HG02759 (cell line): ENCODE results near the gene TP53I3.
"Not testable (repeated sequence)": the region's sequence is repeated elsewhere in the genome, so short reads cannot be mapped to it uniquely, and the experiment has no call there.

ENCODE experiments used
- ATAC-seq: cut with Tn5 transposase; IDR thresholded peaks from one replicate; pipeline ENCODE4 v1.9.1; 2021; ENCODE audit warnings: mild to moderate bottlenecking, moderate library complexity; ENCODE audit not compliant: unreplicated experiment

TP53I3 gene

GRCh38 chr2:24055750-24056149 is 28.9 kb downstream of the TP53I3 start:
- no peak for ATAC-seq

DNA sequence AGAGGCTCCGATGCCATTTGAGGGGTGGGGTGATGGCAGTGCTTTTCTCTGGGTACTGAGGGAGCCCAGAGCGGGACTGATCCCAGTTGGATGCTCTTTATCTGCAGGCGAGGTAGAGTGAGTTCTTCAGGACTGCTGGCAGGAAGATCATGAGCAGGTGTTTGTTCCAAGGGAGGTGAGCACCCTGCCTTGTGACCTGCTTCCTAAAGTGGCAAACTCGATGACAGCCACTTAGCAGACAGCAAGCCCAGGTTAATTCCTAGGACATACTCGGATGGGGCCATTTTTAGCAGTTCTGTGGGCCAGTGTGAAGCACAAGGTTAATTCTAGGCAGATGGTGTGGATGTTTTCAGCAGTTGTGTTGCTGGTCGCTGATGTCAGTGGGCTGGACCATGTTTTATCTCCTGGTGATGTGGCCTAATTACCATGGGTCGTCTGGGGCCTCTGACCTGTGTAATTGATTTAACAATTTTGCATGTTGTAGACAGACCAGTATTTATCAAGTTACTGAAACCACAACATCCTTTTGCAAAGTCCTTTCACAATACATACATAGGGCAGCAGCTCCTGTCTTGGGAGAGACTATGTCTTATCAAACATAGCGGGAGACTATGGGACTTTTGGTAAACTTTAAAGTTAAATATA is 30.1 kb downstream of the TP53I3 start:
- ATAC-seq = no peak

- no peak for ATAC-seq
Measured at GRCh38 chr2:24052951-24053350, 31.7 kb downstream of the TP53I3 start.

GRCh38 chr2:24051833-24052232 is 32.8 kb downstream of the TP53I3 start:
- no peak for ATAC-seq

DNA sequence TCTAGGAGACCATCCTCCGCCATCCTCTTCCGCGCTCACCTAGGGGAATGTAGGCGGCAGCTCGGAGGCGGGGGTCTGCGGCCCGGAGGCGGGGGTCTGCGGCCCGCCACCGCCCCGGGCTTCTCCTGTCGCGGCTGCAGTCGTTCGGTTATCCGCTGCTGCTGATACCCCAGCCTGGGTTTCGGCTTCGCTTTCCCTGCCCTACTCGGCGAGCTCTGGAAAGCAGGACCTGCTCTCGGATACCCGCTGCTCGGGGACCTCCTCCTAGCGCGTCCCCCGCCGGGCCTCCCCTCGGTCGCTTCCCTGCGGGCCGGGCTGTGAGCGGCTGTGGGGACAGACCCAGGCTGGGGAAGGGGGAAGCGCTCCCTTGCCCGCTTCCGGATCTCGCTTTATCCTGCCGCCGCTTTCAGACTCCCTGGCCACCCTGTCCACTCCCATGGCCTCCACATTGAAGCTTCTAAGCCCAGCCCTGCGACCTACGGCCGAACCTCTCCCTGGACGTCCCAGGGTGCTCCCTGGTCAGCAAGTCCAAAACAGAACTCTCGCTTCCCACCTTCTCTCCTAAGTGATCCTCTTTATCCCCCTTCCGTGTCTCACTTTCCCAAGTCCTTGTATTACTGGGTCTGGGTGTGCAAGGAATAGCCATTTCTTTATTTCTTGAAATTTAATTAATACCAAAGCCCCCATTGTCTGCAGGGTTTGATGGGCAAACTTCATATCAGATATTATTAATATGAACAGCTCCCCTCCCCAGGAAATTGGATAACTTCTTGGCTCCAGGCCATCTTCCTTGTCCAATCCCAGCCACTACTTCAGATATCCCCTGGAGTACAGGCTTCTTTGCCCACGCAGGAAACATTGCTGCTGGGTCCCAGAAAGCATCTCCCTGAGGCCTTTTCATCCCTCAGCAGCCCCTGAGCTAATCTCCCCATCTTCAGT is 34.3 kb downstream of the TP53I3 start:
- no peak for ATAC-seq

DNA sequence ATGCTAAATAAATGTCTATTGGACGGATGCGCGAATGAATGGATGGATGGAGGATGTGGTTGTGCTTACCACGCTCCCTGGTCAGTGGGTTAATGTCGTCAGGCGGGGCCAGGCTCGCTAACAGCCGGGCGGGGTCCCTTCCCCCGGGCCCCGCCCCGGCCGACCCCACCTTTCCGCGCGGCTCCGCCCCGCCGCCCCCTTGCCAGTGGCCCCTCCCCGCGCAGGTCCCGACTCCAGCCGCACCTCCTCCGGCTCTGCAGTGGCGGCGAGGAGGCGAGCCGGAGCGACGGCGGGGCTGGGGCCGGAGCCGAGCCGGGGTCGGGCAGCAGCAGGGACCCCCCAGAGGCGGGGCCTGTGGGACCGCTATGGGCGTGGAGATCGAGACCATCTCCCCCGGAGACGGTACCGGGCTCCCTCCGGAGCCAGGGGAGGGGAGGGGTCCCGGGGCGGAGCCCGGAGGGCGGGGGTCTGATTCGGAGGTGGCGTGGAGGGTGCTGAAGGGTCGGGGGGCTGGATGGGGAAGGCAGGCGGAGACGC is 35.1 kb downstream of the TP53I3 start, which contains the start of gene FKBP1B:
TSS of gene FKBP1B (plus strand) at position 257 of the 537 bp plus-strand sequence. CDS start at position 366, 109 bp downstream.
- ATAC-seq = no peak

- ATAC-seq = no peak
Measured at GRCh38 chr2:24048769-24049484, 35.7 kb downstream of the TP53I3 start.

GRCh38 chr2:24047703-24048033 is 37.0 kb downstream of the TP53I3 start:
- ATAC-seq = peak; percentile 7

DNA sequence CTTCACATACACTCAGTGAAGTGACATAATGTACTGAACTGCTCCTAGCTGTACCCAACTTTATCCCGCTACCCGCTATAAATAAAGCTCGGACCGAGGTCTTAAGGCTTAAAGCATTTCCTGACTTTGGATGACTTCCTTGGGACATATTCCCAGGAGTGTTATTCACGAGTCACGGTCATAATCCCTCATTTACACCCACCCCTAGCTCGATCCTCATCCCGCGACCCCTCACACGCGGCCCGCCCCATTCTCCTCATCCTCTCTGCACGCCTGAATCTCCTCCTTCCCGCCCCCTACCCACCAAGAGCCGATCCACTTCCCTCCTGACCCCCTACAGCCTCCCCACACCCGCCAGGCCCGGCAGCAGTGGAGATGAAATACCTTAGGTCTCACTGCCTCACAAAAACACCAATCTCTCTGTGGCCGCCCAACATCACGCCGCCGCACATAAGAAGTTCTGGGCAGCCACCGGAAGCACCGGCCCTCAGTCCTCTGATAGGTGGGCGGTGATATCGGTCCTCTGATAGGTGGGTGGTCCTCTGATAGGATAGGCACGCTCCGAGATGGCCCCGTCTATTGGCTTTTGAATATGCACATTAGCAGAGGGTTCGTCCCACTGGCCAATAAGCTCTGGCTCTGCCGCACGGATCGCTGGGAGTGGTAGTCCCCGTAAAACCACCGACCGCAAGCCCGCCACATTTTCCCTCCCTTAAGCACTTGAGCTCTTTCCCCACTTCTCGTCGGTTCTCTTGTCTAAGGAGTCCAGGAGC is 37.5 kb downstream of the TP53I3 start, which contains the start of gene WDCP:
TSS of gene WDCP (minus strand) at position 462 of the 773 bp plus-strand sequence. CDS start 7,897 bp downstream, outside the sequence.
- ATAC-seq = peak; percentile 99

- no peak for ATAC-seq
Measured at GRCh38 chr2:24046599-24046929, 38.1 kb downstream of the TP53I3 start.

GRCh38 chr2:24045511-24046508 is 38.8 kb downstream of the TP53I3 start:
- ATAC-seq = no peak

- not testable (repeated sequence) for ATAC-seq
Measured at GRCh38 chr2:24043133-24043532, 41.5 kb downstream of the TP53I3 start.

GRCh38 chr2:24040511-24040910 is 44.1 kb downstream of the TP53I3 start:
- no peak for ATAC-seq

GRCh38 chr2:24038786-24039499 is 45.7 kb downstream of the TP53I3 start:
- ATAC-seq = no peak
